Forelimb muscle (tissue), 1 donor: ENCODE results near the gene EHBP1L1. TPM values are rescaled to one million over a fixed set of nuclear protein-coding genes. Genes with fewer than 3 reads are reported as not detected.

Experiments used
- DNase-seq: peaks from one replicate; pipeline ENCODE4 v3.0.0-alpha.2; 2013; ENCODE audit warnings: low read depth
- polyA plus RNA-seq: library from polyadenylated mRNA; unstranded; fragments of 120-200 nt; gene quantifications from one replicate; pipeline ENCODE4 v1.2.1, GENCODE V29; 2013; ENCODE audit not compliant: insufficient read length

The EHBP1L1 gene
- polyA plus RNA-seq, 1 donor: 355 TPM

- DNase-seq: no peak
Measured at GRCh38 chr11:65577756-65578109, 1.9 kb downstream of the EHBP1L1 start.

- no peak for DNase-seq
Measured at GRCh38 chr11:65578134-65578533, 2.3 kb downstream of the EHBP1L1 start.

GRCh38 chr11:65578667-65579066 lies 2.8 kb downstream of the EHBP1L1 start:
- no peak for DNase-seq

- no peak for DNase-seq
Measured at GRCh38 chr11:65579291-65579690, 3.4 kb downstream of the EHBP1L1 start.

- DNase-seq: no peak
Measured at GRCh38 chr11:65580031-65580692, 4.3 kb downstream of the EHBP1L1 start.

GRCh38 chr11:65580756-65581155 lies 4.9 kb downstream of the EHBP1L1 start:
- no peak for DNase-seq

- no peak for DNase-seq
Measured at GRCh38 chr11:65581928-65582327, 6.1 kb downstream of the EHBP1L1 start.

- no peak for DNase-seq
Measured at GRCh38 chr11:65583589-65583988, 7.7 kb downstream of the EHBP1L1 start.

- DNase-seq: no peak
Measured at GRCh38 chr11:65584106-65584505, 8.3 kb downstream of the EHBP1L1 start.

- no peak for DNase-seq
Measured at GRCh38 chr11:65584723-65585171, 8.9 kb downstream of the EHBP1L1 start.

GRCh38 chr11:65585396-65586246 lies 9.8 kb downstream of the EHBP1L1 start:
- no peak for DNase-seq

- no peak for DNase-seq
Measured at GRCh38 chr11:65586247-65586630, 10.4 kb downstream of the EHBP1L1 start.

GRCh38 chr11:65586676-65587075 lies 10.8 kb downstream of the EHBP1L1 start:
- no peak for DNase-seq

GRCh38 chr11:65588199-65589054 lies 12.6 kb downstream of the EHBP1L1 start:
- DNase-seq: no peak

GRCh38 chr11:65589444-65590239 lies 13.8 kb downstream of the EHBP1L1 start:
- DNase-seq: no peak

- no peak for DNase-seq
Measured at GRCh38 chr11:65590240-65590738, 14.4 kb downstream of the EHBP1L1 start.

GRCh38 chr11:65591939-65592857 lies 16.3 kb downstream of the EHBP1L1 start:
- DNase-seq: no peak

- DNase-seq: no peak
Measured at GRCh38 chr11:65592858-65593517, 17.1 kb downstream of the EHBP1L1 start.
